ENCODE data around the gene SLC25A21. TPM values are rescaled to one million over a fixed set of nuclear protein-coding genes. Genes with fewer than 3 reads are reported as not detected.

Gene SLC25A21
- total RNA-seq, 1 donor from 2014 or later, result 1.2 TPM

DNA sequence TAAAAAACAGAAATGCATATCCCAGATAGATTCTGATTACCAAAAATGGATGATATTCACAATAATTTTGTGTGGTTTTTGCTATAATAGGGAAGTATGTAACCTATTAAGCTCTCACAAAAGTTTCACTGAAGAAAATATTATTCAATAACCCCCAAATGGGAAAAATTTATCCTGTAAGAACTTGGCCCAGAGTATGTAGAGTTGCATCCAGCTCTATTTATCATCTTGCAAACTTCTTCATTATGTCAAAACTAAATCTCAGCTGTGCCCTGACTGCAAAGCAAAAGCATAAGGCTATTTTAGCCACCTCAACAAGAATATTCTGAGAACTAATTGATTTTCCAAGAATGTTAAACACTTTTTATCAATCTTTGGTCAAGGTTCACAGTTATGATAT is 311.6 kb downstream of the SLC25A21 start:
- H3K9me3 Mint-ChIP-seq (ENCODE audit: unreplicated experiment), result no peaks in the 10 kb centered on the region
- TF ChIP-seq, protein P1, sequence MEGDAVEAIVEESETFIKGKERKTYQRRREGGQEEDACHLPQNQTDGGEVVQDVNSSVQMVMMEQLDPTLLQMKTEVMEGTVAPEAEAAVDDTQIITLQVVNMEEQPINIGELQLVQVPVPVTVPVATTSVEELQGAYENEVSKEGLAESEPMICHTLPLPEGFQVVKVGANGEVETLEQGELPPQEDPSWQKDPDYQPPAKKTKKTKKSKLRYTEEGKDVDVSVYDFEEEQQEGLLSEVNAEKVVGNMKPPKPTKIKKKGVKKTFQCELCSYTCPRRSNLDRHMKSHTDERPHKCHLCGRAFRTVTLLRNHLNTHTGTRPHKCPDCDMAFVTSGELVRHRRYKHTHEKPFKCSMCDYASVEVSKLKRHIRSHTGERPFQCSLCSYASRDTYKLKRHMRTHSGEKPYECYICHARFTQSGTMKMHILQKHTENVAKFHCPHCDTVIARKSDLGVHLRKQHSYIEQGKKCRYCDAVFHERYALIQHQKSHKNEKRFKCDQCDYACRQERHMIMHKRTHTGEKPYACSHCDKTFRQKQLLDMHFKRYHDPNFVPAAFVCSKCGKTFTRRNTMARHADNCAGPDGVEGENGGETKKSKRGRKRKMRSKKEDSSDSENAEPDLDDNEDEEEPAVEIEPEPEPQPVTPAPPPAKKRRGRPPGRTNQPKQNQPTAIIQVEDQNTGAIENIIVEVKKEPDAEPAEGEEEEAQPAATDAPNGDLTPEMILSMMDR (IDR thresholded peaks at IDR 0.05; ENCODE audit: unreplicated experiment), result no peak
- no peak overlapping the region for H3K4me3 Mint-ChIP-seq (ENCODE audit: unreplicated experiment)
- no peaks in the 10 kb centered on the region for H3K4me1 Mint-ChIP-seq (ENCODE audit: unreplicated experiment)
- no peak for DNase-seq (ENCODE audit: low spot score)
- no peak overlapping the region for H3K27ac Mint-ChIP-seq (ENCODE audit: unreplicated experiment)
- no peaks in the 10 kb centered on the region for H3K36me3 Mint-ChIP-seq (ENCODE audit: low read depth, unreplicated experiment)
- H3K27me3 Mint-ChIP-seq (ENCODE audit: unreplicated experiment), result peaks cover 3% of the 10 kb centered on the region

DNA sequence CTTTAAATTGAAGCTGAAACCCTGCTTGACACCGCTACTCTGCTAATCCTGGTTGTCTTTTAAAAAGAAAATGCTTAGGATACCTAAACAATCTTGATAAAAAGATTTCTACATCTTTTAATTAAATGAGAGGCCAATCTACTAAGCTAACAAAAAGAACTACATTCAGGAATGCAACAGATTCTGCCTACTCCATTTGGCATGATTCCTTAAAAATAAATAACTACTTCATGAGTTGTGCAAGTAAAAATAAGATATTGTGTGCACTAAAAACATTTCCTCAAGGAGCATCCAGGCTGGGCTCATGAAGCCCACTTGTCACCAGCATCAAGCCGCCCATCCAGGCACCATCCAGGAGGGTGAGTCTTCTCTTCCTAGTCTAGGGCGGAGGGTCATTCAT is 313.3 kb downstream of the SLC25A21 start:
- Mint-ChIP-seq H3K9me3 (ENCODE audit: unreplicated experiment) (no peaks in the 10 kb centered on the region), H3K27ac (ENCODE audit: unreplicated experiment) (no peak overlapping the region), H3K27me3 (ENCODE audit: unreplicated experiment) (peaks cover 3% of the 10 kb centered on the region), H3K36me3 (ENCODE audit: low read depth, unreplicated experiment) (no peaks in the 10 kb centered on the region), H3K4me3 (ENCODE audit: unreplicated experiment) (no peak overlapping the region), H3K4me1 (ENCODE audit: unreplicated experiment) (no peaks in the 10 kb centered on the region)
- DNase-seq (ENCODE audit: low spot score), result no peak
- TF ChIP-seq, protein P1 (IDR thresholded peaks at IDR 0.05; ENCODE audit: unreplicated experiment), result no peak

DNA sequence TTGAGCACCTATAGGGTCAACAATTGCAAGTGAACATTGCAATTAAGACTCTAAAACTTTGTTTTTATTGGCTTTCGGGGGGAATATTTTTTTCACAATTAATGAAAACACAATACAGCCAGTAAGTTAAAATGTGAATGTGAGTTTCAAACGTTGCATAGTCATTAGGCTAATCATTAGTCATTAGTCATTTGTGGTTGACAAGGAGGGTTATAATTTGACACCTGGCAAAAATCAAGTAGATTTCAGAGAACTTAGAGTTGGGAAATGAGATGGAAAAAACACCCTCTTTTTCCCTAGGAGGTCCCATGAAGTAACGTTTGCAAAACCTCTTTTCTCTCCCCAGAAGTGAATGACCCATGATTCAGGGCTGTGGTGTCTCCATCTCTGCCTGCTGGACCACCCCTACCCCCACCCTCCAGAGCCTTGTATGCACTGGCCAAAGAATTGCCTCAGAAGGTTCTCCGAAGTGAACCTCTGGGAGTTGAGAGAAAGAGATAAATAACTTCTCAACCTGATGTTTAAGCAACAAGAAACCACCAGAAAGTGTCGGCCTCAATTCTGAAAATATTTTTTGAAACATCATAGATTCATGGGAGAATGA is 314.5 kb downstream of the SLC25A21 start:
- TF ChIP-seq, protein P1 (IDR thresholded peaks at IDR 0.05; ENCODE audit: unreplicated experiment), result no peak
- no peaks in the 10 kb centered on the region for H3K4me1 Mint-ChIP-seq (ENCODE audit: unreplicated experiment)
- no peak overlapping the region for H3K27ac Mint-ChIP-seq (ENCODE audit: unreplicated experiment)
- H3K4me3 Mint-ChIP-seq (ENCODE audit: unreplicated experiment), result no peak overlapping the region
- H3K27me3 Mint-ChIP-seq (ENCODE audit: unreplicated experiment), result peaks cover 3% of the 10 kb centered on the region
- no peaks in the 10 kb centered on the region for H3K9me3 Mint-ChIP-seq (ENCODE audit: unreplicated experiment)
- no peak for DNase-seq (ENCODE audit: low spot score)
- H3K36me3 Mint-ChIP-seq (ENCODE audit: low read depth, unreplicated experiment), result no peaks in the 10 kb centered on the region

DNA sequence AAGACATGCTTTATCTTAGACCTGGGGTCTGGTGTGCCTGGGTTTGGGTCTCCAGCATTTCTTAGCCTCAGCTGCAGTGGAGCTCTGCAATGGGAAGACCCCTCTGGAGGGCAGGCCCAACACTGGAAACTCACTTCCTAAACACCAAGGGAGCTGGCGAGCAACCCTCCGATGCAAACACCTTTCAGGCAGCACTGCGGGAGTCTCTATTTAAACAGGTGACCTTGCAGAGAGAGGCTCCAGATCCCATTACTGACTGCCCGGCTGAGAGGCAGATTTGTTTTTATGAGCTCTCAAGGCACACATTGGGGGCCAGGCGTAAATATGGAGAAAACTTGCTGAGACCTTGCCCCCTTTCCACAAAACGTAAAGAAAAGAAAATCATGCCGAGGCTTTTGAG is 315.3 kb downstream of the SLC25A21 start:
- DNase-seq (ENCODE audit: low spot score), result no peak
- no peaks in the 10 kb centered on the region for H3K4me1 Mint-ChIP-seq (ENCODE audit: unreplicated experiment)
- peaks cover 3% of the 10 kb centered on the region for H3K27me3 Mint-ChIP-seq (ENCODE audit: unreplicated experiment)
- H3K9me3 Mint-ChIP-seq (ENCODE audit: unreplicated experiment), result no peaks in the 10 kb centered on the region
- TF ChIP-seq, protein P1 (IDR thresholded peaks at IDR 0.05; ENCODE audit: unreplicated experiment), result no peak
- H3K36me3 Mint-ChIP-seq (ENCODE audit: low read depth, unreplicated experiment), result no peaks in the 10 kb centered on the region
- no peak overlapping the region for H3K4me3 Mint-ChIP-seq (ENCODE audit: unreplicated experiment)
- no peak overlapping the region for H3K27ac Mint-ChIP-seq (ENCODE audit: unreplicated experiment)

DNA sequence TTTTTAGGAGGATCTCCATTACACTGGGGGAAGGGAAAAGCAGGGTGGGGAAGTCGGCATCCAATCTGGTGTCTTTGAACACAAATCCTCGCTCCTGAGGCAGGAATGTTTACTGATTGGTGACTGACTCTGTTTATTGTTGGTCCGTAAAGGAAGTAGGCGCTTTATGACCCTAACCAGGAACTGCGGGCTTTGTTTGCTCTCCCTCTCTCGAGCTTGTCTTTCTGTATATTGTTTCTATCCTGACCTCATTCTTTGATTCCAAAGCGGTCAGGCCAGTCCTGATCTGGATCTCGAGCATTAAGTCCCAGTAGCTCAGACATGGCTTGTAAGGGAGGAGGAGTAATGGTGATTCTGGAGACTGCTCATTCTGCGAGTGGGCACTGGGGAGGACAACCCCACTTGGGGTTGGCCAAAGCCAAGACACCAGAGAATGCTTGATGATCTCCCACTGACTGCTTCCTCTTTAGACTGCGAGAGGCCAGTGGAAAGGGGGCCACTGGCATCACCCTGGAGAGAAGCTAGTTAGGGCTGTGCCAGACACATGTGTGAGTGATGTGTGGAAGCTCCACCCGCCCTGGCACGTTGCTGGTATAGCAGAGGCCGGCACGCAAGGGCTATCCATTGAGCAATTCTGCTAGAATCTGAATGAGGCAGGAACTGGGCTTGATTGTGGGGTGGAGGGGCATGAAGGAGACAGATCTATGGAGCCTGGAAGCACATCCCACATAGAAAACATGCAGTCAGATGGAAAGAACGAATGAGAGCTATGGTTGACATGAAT is 316.1 kb downstream of the SLC25A21 start:
- no peak for DNase-seq (ENCODE audit: low spot score)
- TF ChIP-seq, protein P1 (IDR thresholded peaks at IDR 0.05; ENCODE audit: unreplicated experiment), result no peak
- Mint-ChIP-seq H3K27ac (ENCODE audit: unreplicated experiment) (no peak overlapping the region), H3K4me3 (ENCODE audit: unreplicated experiment) (no peak overlapping the region), H3K9me3 (ENCODE audit: unreplicated experiment) (no peaks in the 10 kb centered on the region), H3K36me3 (ENCODE audit: low read depth, unreplicated experiment) (no peaks in the 10 kb centered on the region), H3K4me1 (ENCODE audit: unreplicated experiment) (no peaks in the 10 kb centered on the region), H3K27me3 (ENCODE audit: unreplicated experiment) (peaks cover 3% of the 10 kb centered on the region)

Data from endothelial cell (in vitro differentiated cells).